DMS79 treated with DMSO at 0.1 percent for 48 hours (cell line): ENCODE data around the gene SCPEP1.
A peak's percentile ranks its signal among the peaks of the same experiment; 100 is the strongest.
"Not testable (repeated sequence)": the region's sequence is repeated elsewhere in the genome, so short reads cannot be mapped to it uniquely, and the experiment has no call there.

Source experiments
- DNase-seq: peaks from one replicate; lab custom pipeline; 2025; lab: John Stamatoyannopoulos, UW

SCPEP1 gene, protein sequence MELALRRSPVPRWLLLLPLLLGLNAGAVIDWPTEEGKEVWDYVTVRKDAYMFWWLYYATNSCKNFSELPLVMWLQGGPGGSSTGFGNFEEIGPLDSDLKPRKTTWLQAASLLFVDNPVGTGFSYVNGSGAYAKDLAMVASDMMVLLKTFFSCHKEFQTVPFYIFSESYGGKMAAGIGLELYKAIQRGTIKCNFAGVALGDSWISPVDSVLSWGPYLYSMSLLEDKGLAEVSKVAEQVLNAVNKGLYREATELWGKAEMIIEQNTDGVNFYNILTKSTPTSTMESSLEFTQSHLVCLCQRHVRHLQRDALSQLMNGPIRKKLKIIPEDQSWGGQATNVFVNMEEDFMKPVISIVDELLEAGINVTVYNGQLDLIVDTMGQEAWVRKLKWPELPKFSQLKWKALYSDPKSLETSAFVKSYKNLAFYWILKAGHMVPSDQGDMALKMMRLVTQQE

DNA sequence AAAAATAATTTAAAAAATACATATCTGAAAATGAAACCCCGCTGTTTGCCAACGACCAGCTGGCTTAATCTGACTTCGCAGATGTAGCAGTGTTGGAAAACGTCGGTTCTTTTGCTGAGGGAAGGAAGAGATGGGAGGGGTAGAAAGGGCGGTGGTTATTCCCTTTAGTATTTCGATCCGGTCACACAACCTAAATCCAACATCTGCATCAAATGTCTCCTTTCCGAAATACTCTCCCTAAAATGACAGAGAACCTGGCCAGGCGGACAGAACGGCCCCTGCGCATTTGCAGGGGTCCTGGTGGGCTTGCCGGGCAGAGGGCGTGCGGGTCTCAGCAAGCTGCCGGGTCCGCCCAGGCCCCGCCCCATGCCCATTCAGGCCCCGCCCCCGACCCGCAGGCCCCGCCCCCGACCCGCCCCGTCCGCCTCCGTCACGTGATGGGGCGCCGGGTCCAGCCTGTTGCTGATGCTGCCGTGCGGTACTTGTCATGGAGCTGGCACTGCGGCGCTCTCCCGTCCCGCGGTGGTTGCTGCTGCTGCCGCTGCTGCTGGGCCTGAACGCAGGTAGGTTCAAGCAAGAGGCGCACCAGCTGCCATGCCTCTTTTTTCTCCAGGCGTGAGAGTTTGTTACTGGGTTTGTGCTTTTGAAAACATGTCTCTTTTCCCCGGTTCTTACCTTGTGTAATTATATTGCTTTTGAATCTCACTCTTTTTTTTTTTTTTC is at the start of gene SCPEP1:
Gene SCPEP1 (plus strand): TSS at position 459 of the 723 bp plus-strand sequence. CDS start 29 bp downstream, at position 488.
- DNase-seq: peak; percentile 76

DNA sequence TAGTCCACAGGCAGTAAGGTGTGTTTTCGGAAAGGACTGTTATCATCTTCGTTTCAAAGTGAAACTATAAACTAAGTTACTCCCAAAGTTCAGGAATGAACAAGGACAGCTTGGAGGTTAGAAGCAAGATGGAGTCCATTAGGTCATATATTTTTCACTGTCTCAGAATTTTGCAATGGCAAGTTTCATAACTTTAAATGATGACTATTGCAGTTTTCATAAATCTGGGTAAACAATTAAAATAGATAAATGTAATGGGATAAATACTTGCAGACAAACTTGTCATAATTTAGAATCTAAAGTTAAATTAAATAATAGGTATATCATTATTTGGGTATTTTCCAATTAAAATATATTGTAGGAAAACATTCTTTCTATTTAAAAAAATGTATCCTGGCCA is 49.3 kb upstream of the SCPEP1 start:
- DNase-seq: no peak

DNA sequence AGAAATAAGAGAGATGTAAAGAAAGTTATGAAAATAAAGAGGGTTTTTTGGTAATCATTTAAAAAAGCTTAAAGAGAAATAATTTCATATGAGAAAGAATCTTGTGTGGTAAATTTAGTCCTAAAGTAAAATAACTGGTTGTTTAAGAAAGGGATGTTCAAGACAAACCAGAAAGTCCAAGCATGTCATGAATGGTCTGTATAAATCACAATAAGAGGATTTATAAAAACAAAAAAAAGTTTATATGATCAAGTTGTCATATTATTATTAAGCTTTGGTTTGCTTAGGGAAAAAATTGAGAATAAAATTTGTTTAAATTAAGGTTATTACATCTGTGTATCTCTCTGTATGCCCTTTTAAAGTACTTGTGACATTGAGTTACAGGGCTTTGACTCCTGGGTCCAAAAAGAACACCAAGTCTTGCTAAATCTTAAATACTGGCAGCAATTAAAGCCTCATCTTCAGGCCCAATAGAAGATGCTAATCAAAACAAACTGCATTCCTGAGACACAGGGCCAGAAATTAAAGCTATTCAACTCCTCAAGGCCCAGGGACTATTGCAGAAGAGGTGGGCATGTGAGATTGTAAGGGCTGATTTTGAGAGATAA is 48.5 kb upstream of the SCPEP1 start:
- no peak for DNase-seq

DNA sequence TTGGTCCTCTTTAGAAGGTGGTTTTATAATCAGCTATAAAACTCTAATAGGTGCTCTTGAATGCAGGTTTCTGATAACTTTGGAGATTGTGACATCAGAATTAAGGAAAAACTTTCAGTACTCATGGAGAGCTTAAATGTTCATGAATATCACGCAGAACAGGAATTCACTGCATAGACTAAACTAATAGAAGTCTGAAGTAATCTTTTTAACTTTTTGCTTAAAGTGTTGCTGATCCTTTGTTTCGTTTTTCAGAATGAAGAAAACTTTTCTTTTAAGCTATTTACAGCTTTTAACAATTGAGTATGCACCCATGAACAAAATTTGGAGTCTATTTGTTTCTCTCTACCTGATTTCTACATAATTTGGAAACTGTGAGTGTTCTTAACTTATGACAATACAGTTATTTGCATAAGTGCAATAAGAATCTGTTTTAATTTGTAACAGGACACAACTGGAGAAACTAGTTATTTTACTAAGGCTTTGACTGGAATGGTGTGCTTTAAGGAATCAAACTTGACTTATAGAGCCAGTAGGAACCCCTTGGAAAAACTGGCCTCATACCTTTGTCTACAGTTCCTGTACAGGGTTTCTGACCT is 47.1 kb upstream of the SCPEP1 start:
- DNase-seq: no peak

DNA sequence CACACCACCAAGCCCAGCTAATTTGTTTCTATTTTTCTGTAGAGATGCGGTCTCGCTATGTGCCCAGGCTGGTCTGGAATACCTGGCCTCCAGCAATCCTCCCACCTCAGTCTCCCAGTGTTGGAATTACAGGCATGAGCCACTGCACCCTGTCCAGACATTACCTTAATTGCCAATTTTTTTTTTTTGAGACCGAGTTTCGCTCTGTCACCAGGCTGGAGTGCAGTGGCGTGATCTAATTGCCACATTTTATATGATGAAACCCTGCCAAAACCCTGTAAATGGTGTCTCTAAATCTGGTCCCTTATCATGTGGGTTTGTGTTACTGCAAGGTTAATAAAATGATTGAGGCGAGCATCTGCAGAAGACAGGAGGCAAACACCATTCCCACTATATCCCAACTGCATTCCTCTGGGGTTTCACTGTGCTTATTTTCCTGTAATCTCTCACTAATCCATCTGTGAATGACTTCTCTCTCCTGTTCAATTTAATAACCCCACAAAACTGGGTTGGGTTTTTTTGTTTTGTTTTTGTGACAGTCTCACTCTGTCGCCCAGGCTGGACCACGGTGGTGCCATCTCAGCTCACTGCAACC is 44.7 kb upstream of the SCPEP1 start:
- no peak for DNase-seq

DNA sequence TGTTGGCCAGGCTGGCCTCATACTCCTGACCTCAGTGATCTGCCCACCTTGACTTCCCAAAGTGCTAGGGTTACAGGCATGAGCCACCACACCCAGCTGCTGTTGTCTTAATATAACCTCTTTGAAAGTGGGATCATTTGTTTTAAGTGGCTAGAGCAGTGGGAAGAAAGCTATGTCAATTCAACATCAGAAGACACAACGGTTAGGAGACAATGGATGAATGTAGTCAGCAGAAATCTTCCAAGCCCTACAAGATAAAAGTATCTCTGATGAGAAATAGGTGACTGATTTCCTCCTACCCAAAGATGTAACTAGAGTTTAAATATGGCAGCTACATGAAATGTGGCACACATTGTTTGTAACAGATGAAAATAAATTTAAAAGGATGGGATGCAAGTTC is 44.1 kb upstream of the SCPEP1 start:
- DNase-seq: no peak

DNA sequence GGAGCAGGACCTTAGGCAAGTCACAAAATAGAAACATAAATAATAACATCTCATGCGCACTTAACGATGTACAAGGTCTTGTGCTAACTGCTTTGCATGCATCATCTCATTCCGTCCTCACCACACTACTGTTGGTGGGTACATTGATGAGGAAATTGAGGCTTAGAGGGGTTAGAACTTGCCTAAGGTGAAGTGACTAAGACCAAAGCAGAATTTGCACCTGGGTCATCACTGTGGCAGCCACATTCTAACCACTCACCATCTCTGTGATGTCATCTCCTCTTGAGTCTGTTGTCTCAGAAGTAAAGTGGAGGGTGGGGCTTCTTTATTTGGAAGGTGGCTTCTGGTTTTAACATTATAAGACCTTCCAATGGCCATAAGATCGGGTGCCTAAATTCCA is 43.7 kb upstream of the SCPEP1 start:
- DNase-seq: no peak

DNA sequence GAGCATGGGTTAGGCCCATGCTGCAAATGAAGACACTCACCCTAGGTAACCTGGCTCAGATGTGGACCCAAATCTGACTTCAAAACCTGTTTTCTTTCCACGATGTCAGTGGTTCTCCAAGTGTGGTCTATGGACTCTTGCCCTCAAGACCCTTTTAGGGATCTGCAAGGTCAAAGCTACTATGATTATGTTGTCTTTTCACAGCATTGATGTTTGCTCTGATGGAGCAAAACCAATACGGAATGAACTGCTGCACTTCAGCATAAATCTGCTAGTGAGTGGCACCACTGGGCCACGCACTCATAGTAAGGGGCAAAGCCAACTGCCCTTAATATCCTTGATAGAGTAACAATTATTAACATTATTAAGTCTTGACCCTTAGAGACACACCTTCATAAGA is 42.5 kb upstream of the SCPEP1 start:
- DNase-seq: no peak

DNA sequence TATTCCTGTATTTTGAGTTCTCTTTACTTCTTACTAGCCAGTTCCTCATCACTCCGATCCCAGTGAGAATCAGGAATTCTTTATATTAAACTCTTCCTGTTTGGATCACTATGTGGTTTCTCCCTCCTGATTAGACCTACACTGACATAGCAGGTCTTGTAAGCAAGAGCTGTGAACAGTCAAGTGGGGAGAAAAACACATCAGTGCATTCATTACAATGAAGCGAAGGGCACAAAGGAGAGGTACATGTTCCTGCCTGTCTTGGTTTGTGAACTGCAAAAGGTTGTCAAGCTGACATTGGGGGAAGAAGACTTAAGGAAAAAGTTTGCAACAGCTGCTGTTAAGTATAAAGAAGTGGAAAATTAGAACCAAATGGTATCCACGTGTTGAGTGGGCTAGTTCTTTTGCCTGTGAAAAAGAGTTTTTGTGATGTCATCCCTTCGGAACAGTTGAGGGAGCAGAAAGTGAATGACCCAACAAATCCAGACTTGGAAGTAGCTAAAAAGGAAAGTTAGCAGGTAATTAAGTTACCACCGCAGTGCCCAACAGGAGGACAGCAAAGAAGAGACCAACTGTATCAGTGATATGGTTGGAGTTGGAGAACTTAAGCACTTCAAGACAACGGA is 41.1 kb upstream of the SCPEP1 start:
- DNase-seq: no peak

DNA sequence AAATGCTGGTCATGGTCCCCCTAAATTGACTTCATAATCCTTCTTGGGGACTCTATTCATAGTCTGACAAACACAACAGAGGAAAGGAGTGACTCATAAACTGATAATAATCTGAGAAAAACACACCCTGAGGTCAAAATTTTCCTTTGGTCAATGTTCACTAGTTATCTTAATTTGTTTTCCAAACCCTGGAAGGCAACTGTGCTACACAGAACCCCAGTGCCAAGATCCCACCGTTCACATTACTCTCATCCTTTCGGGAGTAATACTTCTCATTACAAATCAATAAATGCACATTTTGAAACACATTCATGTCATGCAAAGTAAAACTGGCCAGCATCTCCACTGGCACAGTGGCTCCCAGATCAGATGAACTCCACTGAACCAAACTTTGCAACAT is 40.2 kb upstream of the SCPEP1 start:
- no peak for DNase-seq

DNA sequence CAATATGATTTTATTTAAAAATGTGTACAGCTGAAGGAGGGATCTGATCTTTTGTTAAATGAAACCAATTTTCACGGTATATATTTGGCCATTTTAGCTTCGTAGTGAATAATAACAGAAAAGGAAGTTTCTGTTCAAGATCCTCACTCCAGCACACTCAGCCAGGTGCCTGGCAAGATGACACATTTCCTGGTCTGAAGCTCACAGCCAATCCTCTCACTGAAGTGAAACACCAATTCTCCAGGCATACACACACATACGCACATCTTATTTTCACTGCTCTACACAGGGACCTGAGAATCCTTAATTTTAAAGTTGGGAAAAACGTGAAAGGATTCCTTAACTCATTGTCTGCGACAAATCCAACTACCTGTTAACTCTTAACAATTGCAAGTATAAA is 39.7 kb upstream of the SCPEP1 start:
- not testable (repeated sequence) for DNase-seq

DNA sequence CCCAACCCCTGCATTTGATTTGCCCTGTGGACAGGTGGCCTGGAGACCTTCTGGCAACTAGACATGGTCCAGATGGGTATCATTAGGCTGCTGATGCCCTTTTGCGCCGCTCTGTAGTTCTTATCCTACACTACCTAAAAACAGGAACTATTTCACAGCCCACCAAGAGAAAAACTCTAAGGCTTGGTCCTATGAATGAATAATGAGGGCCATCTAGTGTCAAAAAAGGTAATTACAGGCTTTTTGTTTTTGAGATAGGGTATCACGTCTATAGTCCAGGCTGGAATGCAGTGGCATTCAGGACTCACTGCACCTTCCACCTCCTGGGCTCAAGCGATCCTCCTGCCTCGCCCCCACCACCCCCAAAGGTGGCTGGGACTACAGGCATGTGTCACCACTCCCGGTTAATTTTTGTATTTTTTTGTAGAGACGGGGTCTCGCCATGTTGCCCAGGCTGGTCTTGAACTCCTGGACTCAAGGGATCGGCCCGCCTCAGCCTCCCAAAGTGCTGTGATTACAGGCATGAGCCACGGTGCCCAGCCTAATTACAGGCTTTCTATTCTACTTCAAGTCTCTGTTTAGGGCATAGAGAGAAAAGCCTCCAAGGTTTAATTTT is 38.0 kb upstream of the SCPEP1 start:
- peak; percentile 37 for DNase-seq

DNA sequence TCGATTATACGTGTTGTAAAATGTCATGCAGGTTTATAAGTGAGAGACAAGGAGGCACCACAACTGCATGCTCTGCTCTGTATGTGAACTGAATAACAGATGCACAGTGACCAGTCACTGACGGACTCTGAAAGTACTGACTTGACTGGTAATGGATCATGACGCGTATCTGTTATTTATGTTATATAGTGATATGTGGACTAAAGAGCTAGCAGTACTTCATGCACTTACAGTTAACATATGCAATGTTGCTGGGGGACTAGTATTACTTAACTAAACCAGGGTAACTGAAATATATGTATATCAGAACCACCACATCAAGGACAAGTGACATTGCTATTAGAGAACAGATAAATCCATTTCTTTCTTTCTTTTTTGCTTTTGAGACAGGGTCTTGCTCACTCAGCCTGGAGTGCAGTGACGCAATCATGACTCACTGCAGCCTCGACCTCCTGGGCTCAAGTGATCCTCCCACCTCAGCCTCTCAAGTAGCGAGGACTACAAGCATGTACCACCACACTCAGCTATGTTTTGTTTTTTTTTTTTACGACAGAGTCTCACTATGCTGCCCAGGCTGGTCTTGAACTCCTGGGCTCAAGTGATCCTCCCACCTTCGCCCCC is 34.3 kb upstream of the SCPEP1 start:
- DNase-seq: no peak

DNA sequence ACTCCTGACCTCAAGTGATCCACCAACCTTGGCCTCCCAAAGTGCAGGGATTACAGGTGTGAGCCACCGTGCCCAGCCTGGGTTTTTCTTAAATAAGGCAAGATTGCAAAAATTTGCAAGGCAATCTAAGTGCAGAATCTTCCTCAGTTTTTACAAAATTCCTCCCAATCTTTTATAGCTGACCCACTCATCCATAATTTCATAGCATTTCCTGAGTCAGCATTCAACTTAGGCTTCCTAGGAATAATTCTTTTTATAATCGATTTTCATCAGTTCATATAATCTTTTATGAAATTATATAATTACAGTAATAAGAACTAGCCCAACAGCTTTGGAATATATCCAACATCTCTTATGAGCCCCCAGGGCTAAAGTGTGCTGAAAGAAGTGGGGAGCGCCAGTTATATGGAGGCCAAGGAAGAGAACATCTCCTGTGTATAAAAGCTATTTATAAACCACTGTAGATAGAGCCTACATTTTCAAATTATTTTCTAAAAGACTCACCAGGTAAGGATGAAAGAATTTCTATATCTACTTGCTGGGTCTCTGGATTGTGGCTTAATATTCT is 31.9 kb upstream of the SCPEP1 start:
- DNase-seq: no peak

DNA sequence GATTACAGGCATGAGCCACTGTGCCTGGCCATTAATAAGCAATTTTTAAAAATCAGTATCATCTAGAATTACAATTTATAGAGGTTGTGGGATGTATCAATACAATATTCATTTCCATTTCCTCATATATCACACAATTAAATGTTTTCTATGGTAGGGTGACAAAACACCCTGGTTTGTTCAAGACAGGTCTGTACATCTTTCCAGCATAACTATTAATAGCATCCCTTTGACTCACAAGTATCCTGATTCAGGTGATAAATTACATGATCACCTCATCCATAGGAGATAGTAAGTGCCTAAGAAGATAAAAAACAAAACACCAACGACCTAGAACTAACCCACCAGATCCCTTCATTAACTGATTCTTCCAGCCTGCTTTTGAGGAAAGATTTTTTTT is 30.2 kb upstream of the SCPEP1 start:
- DNase-seq: no peak

DNA sequence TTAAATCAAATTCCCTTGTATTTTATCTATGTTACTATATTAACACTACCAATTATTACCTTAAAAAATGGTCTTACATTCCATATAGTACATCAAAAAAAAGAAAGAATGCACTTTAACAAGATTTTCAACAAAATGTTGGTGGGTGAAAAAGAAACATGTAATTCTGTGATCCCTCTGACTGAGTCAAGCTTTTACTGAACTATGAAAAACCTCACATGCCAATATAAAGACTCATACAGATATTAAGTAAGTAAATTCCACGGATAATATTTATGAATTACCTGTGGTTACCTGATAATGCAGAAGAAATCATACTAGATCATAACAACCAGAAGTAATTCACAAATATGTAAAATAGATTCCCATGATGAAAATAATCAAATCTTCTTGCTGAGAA is 29.4 kb upstream of the SCPEP1 start:
- DNase-seq: no peak

DNA sequence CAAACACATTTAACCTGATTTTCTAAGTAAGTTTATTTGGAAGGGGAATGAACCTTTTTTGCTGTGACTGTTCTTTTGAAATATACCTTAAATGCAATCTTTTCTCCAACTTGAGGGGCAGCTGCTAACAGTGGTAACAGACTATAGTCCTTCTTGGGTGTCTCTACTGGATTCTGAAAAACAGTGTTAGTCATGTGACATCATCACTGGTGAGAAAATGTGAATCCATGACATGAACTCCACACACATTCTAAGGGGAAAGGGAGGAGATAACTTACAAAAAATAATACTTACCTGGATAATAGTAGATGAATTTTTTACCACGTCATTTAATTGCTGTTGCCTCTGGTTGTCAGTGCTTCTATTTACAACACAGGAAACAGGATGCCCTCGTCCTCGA is 28.3 kb upstream of the SCPEP1 start:
- no peak for DNase-seq

DNA sequence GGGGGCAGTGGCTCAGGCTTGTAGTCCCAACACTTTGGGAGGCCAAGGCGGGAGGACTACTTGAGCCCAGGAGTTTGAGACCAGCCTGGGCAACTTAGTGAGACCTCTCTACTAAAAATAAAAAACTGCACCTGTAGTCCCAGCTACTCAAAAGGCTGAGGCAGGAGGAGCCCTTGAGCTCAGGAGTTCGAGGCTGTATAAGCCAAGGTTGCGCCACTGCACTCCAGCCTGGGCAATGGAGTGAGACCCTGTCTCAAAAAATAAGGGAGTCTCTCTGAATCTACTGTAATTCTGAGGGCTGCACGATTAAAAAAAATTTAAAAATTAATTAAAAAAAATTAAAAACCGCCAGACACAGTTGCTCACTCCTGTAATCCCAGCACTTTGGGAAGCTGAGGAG is 20.9 kb upstream of the SCPEP1 start:
- no peak for DNase-seq

DNA sequence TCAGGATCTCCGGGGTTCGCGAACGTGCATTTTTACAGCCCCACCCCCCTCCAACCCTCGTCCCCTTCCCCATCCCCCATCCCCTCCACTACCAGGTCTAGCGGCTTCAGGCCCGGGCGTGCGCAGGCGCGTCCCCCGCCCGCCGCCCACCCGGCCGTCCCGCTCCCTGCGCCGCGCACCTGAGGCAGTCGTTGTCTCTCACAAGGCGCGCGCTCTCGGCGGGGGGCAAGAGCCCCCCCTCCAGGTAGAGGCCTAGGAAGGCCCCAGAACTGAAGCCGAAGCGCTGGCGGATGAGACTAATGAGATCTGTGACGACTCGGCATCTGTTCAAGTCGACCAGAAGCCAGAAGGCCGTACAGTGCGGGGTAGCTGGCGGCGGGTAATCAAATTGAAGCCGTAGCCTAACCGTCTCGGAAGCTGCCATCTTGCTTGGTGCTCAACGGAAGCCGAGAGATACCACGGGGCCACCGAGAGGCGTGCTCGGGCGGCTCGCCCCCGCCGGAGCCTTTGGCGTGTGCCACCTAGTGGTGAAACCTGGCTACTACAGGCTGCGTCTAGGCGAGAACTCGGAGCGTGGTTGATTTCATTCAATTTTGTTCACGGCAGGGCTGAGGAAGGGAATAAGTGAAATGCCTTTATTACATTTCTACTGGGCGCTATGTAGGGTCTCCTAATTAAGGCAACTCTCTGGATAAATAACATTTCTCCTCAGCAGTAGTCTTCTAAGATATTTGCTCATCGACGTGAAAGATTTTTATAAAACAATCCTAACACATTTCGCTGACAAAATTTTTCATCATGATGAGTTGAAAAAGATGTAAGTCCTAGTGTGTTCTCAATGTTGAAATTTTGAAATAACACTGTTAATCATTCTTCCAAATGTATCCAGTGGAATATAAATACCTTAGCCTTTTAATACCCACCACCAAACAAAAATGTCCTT is 17.1 kb upstream of the SCPEP1 start, which contains the start of gene COIL:
Gene COIL (minus strand): TSS at position 455 of the 943 bp plus-strand sequence. CDS start 31 bp downstream, at position 424.
- DNase-seq: peak; percentile 74
